NCI-H82 (cell line): ENCODE measurements around the gene UCP2.

Experiments used
- DNase-seq: peaks from one replicate; lab custom pipeline; 2025; lab: John Stamatoyannopoulos, UW

Gene UCP2, protein sequence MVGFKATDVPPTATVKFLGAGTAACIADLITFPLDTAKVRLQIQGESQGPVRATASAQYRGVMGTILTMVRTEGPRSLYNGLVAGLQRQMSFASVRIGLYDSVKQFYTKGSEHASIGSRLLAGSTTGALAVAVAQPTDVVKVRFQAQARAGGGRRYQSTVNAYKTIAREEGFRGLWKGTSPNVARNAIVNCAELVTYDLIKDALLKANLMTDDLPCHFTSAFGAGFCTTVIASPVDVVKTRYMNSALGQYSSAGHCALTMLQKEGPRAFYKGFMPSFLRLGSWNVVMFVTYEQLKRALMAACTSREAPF

DNA sequence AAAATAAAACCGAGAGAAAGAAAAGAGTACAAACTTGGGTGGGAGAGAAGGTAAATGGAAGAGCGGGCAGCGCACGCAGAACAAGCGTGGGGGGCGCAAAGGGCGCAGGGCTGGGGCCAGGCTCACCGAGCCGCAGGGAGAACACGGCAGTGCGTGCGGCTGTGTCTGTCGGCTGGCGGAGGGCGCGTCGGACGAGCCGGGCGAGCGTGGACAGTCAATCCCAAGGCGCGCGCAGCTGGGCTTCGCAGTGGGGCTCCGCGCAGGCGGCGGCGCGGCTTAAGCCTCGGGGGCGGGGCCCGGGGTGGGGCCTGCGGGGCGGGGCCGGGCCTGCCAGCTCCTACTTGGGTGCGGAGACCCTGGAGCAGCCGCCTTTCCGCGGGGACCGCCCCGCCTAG lies at the start of gene UCP2:
Gene UCP2 (minus strand): TSS at position 249 of the 395 bp plus-strand sequence. CDS start 4,465 bp downstream, outside the sequence.
- DNase-seq, result peak; percentile 93

DNA sequence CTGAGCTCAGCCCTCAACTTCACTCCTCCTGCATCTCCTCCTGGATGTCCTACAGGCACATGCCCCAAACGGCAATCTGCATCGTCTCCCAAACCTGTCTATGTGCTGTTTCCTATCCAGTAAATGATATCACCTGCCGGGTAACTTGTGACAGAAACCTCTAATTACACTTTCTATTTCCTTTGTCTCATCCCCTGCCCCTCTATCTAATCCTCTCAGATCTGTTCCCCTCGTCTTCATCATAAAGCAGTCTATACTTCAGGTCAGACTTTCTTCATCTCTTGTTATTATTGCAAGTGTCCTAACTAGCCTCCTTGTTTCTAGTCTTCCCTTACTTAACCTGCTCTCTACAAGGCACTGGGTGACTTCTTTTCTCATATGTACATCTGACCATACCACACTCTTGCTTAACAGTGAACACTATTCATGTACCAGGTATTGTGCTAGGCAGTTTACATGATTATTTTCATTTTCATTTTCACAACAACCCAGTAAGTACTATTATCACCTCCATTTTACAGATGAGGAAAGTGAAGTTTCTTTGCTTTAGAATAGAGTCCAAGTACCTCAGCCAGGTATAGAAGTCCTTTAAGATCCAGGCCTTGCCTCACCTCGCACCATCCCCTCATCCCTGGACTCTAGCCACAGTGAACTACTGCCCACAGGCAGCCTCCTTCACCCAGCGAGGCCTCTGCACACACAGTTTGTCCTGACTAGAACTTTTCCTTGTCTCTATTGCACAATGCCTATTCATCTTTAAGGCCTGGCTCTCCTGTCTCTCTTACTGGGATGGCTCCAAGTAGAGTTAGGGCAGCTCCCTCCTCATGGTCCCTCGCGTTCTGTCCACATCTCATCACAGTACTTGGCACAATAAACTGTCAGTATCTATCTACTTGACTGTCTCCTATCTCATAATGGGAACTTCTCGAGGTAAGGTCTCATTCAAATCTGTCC lies 48.4 kb upstream of the UCP2 start:
- DNase-seq, result no peak

DNA sequence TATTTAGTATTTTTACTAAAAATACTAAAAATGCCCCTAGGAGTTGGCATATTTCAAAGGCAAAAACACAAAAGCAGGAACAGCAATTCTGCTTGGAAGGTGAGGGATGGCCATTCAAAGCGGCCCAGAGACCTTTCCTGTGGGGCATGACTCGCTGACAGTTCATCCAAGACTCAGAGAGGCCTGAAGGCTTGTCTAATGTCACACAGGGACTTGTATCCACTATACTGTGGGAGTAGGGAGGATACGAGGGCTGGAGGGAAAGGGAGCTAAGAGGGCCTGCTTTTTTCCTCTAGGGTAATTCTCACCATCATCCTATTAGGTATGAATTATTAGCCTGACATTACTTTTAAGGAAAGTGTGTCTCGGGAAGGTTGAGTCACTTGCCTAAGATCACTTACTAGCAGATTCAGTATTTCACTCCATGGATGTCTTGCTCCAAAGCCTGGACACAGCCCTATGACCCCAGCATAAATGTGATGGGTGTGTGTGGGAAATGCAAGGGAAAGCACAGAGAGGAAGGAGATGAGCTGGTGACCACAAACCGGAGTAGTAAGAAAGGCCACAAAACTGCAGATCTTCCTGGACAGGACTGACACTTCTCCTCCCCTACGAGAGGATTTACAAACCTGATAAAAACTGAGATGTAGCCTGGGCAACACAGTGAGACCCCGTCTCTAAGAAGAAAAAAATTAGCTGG lies 43.0 kb upstream of the UCP2 start:
- DNase-seq, result no peak

DNA sequence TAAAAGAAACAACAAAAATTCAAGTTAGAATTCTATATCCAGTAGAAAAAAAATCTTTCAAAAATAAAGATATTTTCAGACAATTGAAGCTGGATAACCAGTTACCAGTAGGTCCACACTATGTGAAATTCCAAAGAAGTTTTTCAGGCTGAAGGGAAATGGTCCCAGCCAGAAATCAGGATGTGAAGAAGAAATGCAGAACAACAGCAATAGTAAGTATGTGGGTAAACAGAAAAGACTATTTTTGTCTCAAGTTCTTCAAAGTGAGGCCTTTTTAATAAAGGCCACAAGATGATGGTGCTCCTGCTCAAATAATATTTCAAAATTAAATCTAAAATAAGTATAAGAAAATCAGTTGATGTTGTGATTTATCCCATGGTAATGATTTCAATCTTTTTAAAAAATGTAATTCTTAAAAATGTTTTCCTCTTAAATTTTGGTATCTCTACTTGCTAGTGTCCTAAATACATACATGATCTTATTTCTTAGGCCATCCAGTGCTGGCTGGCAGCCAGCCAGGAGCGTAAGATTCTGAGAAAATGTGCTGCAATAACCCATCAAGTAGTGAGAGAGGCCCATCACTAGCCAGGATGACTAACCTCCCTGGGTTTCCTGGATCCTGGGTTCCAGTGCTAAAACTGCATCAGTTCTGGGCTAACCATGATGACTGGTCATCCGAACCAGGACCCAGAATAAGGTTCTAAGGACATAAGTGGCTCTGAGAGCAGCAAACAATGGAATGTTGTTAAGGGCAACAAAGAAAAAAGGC lies 41.8 kb upstream of the UCP2 start:
- no peak for DNase-seq

DNA sequence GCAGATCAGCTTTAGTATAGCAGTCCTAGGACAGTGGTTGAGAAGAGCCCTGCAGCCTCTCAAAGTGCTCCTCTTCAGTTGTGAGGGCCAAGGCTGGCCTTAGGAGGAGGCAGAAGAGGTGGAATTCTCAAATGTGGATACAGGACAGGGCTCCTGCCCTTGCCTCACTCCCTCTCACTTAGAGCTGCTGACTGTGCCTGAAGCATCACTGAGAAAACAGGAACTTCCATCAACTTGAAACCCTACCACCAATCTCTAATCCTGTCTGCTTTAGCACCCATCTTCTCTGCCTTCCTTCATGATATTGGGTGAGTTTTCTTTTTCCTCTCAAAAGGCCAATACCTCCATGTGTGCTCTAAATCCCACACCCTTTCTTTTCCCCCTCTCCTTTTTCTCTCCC lies 40.6 kb upstream of the UCP2 start:
- no peak for DNase-seq

DNA sequence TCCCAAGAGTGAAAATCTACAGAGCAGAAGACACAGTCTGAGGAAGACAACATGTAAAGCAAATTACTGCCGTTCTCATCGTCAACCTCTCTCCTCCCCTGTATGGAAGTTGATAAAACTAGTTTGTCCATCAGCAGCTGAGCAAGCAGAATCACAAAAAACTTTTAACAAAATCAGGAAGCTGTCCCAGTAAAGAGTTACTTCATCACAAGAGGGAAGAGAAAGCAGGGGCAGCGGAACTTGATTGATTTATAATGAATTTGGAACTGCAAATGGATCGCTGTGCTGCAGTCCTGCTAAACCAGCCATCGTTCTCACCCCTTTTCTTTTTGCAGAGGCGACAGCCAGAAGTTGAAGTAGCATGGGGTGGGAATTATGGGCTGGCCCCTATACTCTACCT lies 39.9 kb upstream of the UCP2 start:
- no peak for DNase-seq

DNA sequence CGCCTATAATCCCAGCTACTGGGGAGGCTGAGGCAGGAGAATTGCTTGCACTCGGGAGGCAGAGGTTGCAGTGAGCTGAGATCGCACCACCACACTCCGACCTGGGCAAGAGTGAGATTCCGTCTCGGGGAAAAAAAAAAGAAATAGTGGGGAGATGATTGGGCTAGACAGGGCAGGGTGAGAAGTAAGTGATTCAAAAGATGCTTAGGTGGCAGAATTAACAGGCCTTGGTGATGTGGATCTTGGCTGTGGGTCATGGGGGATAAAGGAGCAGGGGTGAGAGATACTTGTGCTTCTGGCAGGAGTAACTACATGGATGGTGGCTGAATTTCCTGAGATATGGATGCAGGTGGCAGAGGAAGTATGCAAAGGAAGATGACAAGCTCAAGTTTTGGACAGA lies 39.4 kb upstream of the UCP2 start:
- DNase-seq, result no peak

DNA sequence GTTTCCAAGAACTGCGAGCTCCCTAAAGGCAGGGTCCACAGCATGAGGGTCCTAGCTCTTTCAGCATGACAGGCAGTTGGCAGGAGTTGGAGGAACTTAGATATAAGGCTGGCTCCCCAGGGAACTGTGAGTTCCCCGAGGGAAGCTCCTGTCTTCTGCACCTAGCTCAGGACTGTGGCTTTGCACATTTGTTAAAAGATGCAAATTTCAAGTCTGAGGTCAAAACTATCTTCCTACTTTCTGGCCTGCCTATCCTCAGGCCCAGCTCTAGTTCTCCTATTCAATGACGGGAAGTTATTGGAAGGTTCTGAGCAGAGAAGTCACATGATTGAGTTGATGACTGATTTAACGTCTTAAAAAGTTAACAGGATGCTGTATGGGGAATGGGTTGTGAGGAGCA lies 37.9 kb upstream of the UCP2 start:
- DNase-seq, result no peak

DNA sequence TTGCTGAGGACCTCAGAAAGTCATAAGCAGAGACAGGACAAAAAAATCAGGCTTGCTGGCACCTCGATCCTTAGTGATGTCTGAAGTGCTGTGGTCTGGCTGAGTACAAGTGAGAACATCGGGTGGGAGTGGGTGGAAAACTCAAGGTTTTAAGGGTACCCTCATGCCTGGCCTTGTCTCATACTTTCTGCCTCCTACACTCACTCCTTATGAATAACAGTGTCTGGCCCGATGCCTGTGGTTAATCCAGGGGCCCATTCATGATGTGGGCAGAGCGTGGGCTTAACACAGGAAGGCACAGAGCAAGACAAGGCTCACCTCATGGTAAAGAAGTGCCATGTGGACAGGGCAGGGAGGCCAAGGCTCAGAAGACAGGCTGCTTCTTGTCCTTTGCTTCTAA lies 37.2 kb upstream of the UCP2 start:
- DNase-seq, result no peak

DNA sequence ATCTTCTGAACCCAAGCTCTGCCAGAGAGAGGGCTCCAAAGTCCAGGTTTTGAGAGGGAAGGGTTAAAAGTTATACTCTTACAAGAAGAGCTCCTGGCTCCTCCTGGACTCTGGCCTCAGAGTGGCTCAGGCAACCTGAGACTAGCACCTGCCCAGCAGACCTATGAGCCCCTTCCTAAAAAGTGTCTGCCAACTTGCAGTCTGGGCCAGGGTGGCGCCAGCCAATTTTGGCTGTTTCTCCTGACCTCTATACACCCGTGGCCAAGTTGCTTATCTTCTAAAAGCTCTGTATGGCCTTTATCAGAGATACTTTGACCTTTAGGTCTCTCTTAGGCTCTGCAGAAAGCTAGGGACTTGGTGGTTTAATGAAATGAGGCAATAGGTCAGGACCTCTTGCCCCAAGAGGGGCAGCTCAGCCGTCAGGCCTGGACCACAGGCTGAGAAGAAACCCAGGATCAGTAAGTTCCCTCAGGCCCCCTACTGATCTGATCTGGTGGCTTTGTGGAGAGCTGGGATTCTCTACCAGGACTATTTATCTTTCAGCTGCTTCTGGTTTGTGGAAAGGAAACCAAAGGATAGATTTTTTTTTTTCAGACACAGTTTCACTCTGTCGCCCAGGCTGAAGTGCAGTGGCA lies 36.6 kb upstream of the UCP2 start:
- DNase-seq, result no peak

DNA sequence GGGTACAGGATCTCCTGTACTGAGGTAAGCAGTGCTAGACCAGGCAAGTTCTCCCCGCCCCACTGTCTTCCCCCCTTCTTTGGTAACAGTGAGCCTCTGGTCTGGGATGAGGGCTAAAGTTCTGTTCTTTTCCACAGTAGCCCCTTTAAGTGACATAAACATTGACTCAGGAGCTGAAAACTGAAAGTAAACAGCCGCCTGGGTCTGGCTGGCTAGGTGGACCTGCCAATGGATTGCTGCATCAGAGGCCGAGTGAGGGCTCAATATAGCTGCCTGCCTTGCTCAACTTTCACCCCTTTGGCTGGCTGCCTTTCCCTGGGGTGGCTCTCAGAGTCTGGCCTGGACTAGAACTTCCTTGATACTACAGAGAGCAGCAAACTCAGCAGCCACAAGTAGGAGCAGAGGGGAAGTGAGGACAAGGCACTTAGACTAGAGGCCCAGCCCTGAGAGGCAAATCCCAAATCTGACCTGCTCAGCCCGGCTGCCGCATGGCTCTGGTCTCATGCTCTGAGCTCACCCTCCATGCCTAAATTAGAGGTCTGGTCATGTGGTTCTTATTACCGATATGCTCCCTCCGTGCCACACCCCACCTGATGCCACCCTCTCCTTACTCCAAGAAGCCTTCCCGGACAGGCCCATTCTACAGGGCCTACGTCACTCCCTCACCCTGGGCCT lies 35.8 kb upstream of the UCP2 start:
- no peak for DNase-seq

DNA sequence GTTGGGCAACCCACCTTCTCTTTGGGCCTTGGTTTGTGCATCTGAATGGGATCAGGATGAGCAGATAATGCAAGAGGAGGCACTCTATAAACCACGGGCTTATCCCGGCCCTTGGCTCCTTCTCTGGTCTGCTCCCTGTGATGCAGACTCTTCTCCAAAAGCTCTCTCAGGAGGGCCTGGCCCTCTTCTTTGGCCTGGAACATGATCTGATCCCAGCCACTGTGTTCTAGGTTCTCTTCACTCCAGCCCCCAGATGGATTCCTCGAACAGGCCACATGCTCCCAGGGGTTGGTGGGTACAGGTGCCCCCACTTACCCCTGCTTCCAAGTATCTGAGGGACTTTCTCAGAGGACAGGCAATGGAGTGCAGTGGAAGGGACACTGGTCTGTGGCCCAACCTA lies 35.0 kb upstream of the UCP2 start:
- DNase-seq, result no peak

DNA sequence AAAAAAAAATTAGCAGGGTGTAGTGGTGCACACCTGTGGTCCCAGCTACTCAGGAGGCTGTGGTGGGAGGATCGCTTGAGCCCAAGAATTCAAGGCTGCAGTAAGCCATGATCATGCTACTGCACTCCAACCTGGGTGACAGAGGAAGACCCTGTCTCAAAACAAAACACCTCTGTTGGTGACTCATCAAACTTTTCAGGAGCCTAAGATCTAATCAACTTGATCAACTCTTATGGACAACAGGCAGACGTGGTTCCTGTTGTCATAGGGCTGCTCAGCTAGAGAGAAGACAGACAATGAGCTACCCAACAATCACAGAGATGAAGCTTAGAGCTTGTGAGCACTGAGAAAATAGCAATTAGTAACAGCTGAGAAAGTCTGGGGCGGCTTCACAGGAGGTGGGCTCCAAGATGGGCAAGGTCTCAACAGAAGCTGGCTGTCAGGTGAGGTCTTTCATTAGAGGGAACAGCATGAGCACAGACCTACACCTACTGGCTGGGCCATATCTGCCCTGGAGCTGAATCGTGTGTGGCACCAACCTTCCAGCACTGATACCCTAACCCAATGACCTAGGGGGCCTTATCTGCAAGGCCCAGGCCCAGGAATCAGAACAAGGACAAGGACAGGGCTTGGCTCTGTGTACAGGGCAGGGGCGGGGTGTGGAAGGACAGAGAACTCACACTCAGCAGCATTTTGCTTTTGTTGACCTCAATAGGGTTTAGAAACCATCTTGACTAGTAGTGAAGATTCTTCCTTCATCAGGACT lies 33.5 kb upstream of the UCP2 start:
- no peak for DNase-seq

DNA sequence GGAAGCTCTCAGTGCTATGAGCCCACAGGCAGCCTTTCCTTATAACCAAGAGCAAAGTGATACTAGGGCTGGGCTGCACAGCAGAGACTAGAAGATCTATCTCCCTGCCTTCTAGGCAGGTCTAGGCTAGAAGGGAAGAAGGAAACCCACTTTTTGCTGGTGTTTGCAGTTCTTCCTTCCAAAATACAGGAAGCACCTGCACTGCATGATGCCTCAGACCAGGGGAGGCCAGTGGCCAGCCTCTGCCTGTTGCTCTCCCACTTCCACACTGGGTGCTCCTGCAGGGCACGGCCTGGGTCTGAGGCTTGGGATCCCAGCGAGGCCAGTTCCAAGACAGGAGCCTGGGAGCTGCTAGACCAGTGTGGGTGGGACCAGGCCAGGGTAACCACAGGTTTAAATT lies 32.2 kb upstream of the UCP2 start:
- no peak for DNase-seq

DNA sequence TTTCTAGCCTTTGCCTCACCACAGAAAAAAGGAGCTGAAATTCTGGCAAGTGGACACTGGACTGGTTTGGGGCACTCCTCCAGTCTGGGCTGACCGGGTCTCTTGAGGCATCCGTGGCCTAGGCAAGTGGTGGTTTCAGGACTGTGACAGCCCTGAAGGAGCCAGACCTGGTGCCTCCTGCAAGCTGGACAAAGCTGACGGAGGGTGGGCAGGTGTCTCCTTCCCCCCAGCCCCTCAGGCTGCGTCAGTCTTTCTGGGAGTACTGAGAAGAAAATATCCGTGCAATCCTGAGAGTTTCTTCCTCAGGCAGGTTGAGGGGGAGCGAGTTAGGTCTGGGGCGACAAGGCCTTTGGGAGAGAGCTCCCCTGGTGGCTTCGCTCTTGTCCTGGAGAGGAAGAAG lies 30.5 kb upstream of the UCP2 start:
- no peak for DNase-seq

DNA sequence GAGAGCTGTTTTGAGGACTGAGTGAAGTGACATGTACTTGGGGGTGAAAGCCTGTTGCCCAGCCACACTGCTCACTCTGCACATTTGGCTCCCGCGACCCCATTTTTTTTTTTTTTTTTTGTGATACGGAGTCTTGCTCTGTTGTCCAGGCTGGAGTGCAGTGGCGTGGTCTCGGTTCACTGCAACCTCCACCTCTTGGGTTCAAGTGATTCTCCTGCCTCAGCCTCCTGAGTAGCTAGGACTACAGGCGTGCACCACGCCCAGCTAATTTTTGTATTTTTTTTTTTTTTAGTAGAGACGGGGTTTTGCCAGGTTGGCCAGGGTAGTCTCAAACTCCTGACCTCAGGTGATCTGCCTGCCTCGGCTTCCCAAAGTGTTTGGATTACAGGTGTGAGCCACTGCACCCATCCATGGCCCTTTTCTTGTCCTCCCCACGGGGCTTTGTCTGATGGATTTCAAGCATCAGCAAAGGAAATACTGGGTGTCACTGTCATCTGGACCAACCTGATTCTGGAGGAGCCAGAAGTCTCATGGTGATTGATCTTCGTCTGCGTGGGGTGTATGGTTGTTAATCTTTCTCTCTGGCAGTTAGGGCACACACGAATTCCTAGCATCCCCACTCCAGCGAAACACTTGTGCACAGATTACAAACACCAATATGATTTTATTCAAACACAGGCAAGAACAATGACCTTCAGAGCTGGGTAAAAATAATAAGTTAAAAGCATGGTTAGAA lies 29.6 kb upstream of the UCP2 start:
- DNase-seq, result no peak

DNA sequence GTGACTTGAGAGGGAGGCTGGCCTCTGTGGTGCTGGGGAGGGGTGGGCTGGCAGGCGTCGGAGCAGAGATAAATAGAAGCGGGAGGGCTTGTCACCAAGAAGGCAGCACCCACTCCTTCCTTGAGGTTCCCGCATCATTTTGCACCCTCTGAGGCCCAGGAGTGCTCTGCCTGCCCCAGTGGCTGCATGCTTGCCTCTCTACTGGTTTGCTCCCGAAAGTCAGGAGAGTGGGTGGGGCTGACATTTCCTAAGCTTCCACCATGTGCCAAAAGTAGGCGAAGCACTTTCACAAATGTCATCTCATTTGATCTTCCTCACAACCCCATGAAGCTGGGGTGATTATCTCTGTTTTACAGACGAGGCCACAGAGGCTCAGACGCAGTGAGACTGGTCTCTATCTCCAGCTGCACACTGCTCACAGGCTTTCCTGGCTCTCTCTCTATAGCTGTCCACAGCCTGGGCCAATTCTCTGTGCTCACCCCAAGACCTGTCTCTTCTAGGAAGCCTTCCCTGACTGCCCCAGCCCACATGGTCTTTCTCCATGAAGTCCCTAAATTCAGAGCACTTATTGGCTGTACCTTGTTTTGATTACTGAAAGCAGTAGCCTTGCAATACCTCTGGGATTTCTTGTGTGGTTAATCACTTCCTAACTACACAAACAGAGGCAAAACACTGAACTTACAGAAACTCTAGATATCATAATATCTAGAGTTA lies 28.9 kb upstream of the UCP2 start:
- no peak for DNase-seq
